K562 (cell line): ENCODE data around the gene SEBOX. TPM values are rescaled to one million over a fixed set of nuclear protein-coding genes. Genes with fewer than 3 reads are reported as not detected.

ENCODE experiments used
- ATAC-seq: fragments of 200-7000 bp; cut with Tn5 transposase; 3 replicates; pipeline ENCODE4 v1.9.1; 2020; ENCODE audit warnings: moderate library complexity
- BruUV-seq: library from RNA; stranded (reverse); fragments of 400-500 nt; replicated peaks from 2 replicates; lab custom pipeline; 2021; lab: Mats Ljungman, UMichigan
- CTCF ChIA-PET: fragments of 300-600 bp; formaldehyde crosslinking; extraction: SDS; loops from one replicate; lab custom pipeline; 2021; ENCODE audit warnings: low intra/inter-chr PET ratio; lab: Yijun Ruan, JAX
- POLR2A ChIA-PET: fragments of 300-600, 350-650 bp; sonication (Branson Sonifier 250); formaldehyde crosslinking; extraction: SDS; loops from one replicate; lab custom pipeline; 2021; ENCODE audit warnings: antibody characterized with exemption, inconsistent platforms; lab: Yijun Ruan, JAX
- DNase-seq, 4 experiments: peaks; one replicate each; pipeline versions ENCODE4 v3.0.0 to v3.0.0-alpha.2; 2011 to 2018; ENCODE audit warnings: low spot score in 3 of 4, mixed read lengths in 3 of 4; ENCODE audit errors: extremely low read depth in 1 of 4
- FAIRE-seq: peaks from 2 replicates; lab custom pipeline; 2011; peaks lifted over from hg19 to GRCh38; lab: Jason Lieb, UNC
- H2AFZ ChIP-seq: 2 replicates; pipeline ENCODE4 v1.6.0; 2011; ENCODE audit warnings: low read depth, low read length, control low read depth, inconsistent platforms
- H3K27ac ChIP-seq: fragments of 200-600 bp; 3 replicates; pipeline ENCODE4 v1.8.0; 2011; ENCODE audit warnings: low read depth, mild to moderate bottlenecking, control low read depth, inconsistent platforms, low read length, moderate library complexity, mixed read lengths; ENCODE audit errors: extremely low read depth
- H3K27me3 ChIP-seq, 2 experiments: fragments of 300-600 bp in 1 of 2; 2 replicates in 1 of 2; 3 replicates in 1 of 2; pipeline versions ENCODE4 v1.6.0 to v1.8.0; 2011; ENCODE audit warnings: inconsistent platforms in 2 of 2, low read length in 2 of 2, mild to moderate bottlenecking in 1 of 2, mixed read lengths in 1 of 2, moderate library complexity in 1 of 2; ENCODE audit not compliant: control insufficient read depth in 2 of 2, insufficient read depth in 2 of 2
- H3K36me3 ChIP-seq: fragments of 300-600 bp; 3 replicates; pipeline ENCODE4 v1.8.0; 2011; ENCODE audit warnings: mild to moderate bottlenecking, low read length, inconsistent platforms; ENCODE audit not compliant: control insufficient read depth, insufficient read depth
- H3K4me1 ChIP-seq, 2 experiments: fragments of 200-600 bp in 1 of 2; replicated peaks in 1 of 2; 2 replicates in 1 of 2; 3 replicates in 1 of 2; pipeline versions ENCODE4 v1.5.1 to v1.8.0; 2011; ENCODE audit warnings: inconsistent platforms in 2 of 2, low read length in 2 of 2, mild to moderate bottlenecking in 1 of 2, mixed read lengths in 1 of 2, moderate library complexity in 1 of 2; ENCODE audit not compliant: control insufficient read depth in 2 of 2, insufficient read depth in 2 of 2
- H3K4me2 ChIP-seq: 2 replicates; pipeline ENCODE4 v1.6.1; 2011; ENCODE audit warnings: low read length, control low read depth, inconsistent platforms, mixed read lengths; ENCODE audit not compliant: insufficient read depth
- H3K4me3 ChIP-seq: fragments of 200-600 bp; sonication (generic), shearing (Covaris generic); 2 replicates; pipeline ENCODE4 v1.5.1; 2016; ENCODE audit warnings: control low read depth, inconsistent platforms
- H3K79me2 ChIP-seq: fragments of 200-600 bp; 3 replicates; pipeline ENCODE4 v1.8.0; 2011; ENCODE audit warnings: low read length, inconsistent platforms; ENCODE audit not compliant: control insufficient read depth, insufficient read depth
- H3K9ac ChIP-seq, 2 experiments: 2 replicates each; pipeline versions ENCODE4 v1.6.0 to v1.6.1; 2011; ENCODE audit warnings: low read depth in 2 of 2, low read length in 2 of 2, control low read depth in 1 of 2, inconsistent platforms in 1 of 2, mild to moderate bottlenecking in 1 of 2, mixed read lengths in 1 of 2; ENCODE audit not compliant: insufficient read depth in 1 of 2
- H3K9me1 ChIP-seq: one replicate; pipeline ENCODE4 v1.6.0; 2011; ENCODE audit warnings: inconsistent platforms, mild to moderate bottlenecking, low read length, moderate library complexity; ENCODE audit not compliant: control insufficient read depth, insufficient read depth
- H3K9me3 ChIP-seq: replicated peaks from 2 replicates; pipeline ENCODE4 v1.5.1; 2011; ENCODE audit warnings: low read depth, low read length, inconsistent platforms; ENCODE audit not compliant: control insufficient read depth, insufficient read depth
- H4K20me1 ChIP-seq: replicated peaks from 2 replicates; pipeline ENCODE4 v1.6.1; 2011; ENCODE audit warnings: low read length, inconsistent platforms, mixed read lengths; ENCODE audit not compliant: control insufficient read depth, insufficient read depth
- ASH1L ChIP-seq: fragments of 450-650 bp; IDR thresholded peaks from 2 replicates; pipeline ENCODE4 v1.6.1; 2018; ENCODE audit warnings: borderline replicate concordance, mild to moderate bottlenecking, low read depth; ENCODE audit not compliant: partially characterized antibody
- BCOR ChIP-seq: fragments of 450-650 bp; IDR thresholded peaks from 2 replicates; pipeline ENCODE4 v1.6.1; 2016
- CBX2 ChIP-seq: fragments of 200-600 bp; sonication (generic); IDR thresholded peaks from one replicate; pipeline ENCODE4 v1.6.1; 2012; ENCODE audit warnings: mild to moderate bottlenecking, low read length, inconsistent platforms; ENCODE audit not compliant: insufficient read depth, poor library complexity, severe bottlenecking
- CEBPG ChIP-seq, 3 experiments: fragments of 200-800 bp in 1 of 3; sonication (Bioruptor generic) in 1 of 3; sonication (generic) in 1 of 3; formaldehyde crosslinking in 1 of 3; IDR thresholded peaks in 2 of 3; conservative IDR thresholded peaks in 1 of 3; 2 replicates each; pipeline versions ENCODE4 v1.6.1 to v1.8.0; 2016 to 2022; ENCODE audit warnings: missing compliant biosample characterization in 2 of 3, missing genetic modification characterization in 2 of 3, mild to moderate bottlenecking in 1 of 3, missing genetic modification reagents in 1 of 3
- CHD4 ChIP-seq: fragments of 200-600 bp; sonication (generic); IDR thresholded peaks from 3 replicates; pipeline ENCODE4 v1.6.1; 2012; ENCODE audit warnings: low read depth, mild to moderate bottlenecking, mixed read lengths, low read length, inconsistent platforms; ENCODE audit not compliant: insufficient read depth, insufficient replicate concordance, poor library complexity, severe bottlenecking
- GATA2 ChIP-seq: sonication (generic); formaldehyde crosslinking; IDR thresholded peaks from 2 replicates; pipeline ENCODE4 v1.4.0; 2020; ENCODE audit warnings: mild to moderate bottlenecking, missing genetic modification reagents
- HDAC2 ChIP-seq: fragments of 450-650 bp; IDR thresholded peaks from 2 replicates; pipeline ENCODE4 v1.6.1; 2016; ENCODE audit warnings: mild to moderate bottlenecking
- IRF1 ChIP-seq: sonication (generic); formaldehyde crosslinking; IDR thresholded peaks from 2 replicates; pipeline ENCODE4 v1.8.0; 2022; ENCODE audit warnings: missing genetic modification reagents, mild to moderate bottlenecking, borderline replicate concordance
- KAT7 ChIP-seq: sonication (generic); formaldehyde crosslinking; IDR thresholded peaks from 2 replicates; pipeline ENCODE4 v1.8.0; 2022; ENCODE audit warnings: missing genetic modification reagents, mild to moderate bottlenecking, borderline replicate concordance
- MIER1 ChIP-seq: fragments of 450-650 bp; IDR thresholded peaks from 2 replicates; pipeline ENCODE4 v1.6.1; 2016; ENCODE audit warnings: antibody characterized with exemption, mild to moderate bottlenecking, low read depth
- MYBL2 ChIP-seq, 2 experiments: fragments of 450-650 bp in 1 of 2; sonication (generic) in 1 of 2; formaldehyde crosslinking in 1 of 2; IDR thresholded peaks; 2 replicates each; pipeline versions ENCODE4 v1.6.1 to v1.8.1; 2017 to 2022; ENCODE audit warnings: borderline replicate concordance in 1 of 2, inconsistent platforms in 1 of 2, low read depth in 1 of 2, mild to moderate bottlenecking in 1 of 2, missing genetic modification reagents in 1 of 2, moderate library complexity in 1 of 2
- NONO ChIP-seq, 2 experiments: fragments of 200-400 bp in 1 of 2; fragments of 450-650 bp in 1 of 2; formaldehyde crosslinking in 1 of 2; IDR thresholded peaks; 2 replicates each; pipeline ENCODE4 v1.6.1; 2017; ENCODE audit warnings: low read depth in 2 of 2, mild to moderate bottlenecking in 2 of 2, moderate library complexity in 2 of 2, low read length in 1 of 2
- POLR2AphosphoS5 ChIP-seq: IDR thresholded peaks from 2 replicates; pipeline ENCODE4 v1.6.1; 2011; ENCODE audit warnings: mild to moderate bottlenecking, low read depth, low read length, moderate library complexity; ENCODE audit not compliant: control insufficient read depth, insufficient read depth
- TBL1XR1 ChIP-seq, 2 experiments: IDR thresholded peaks; 2 replicates each; pipeline ENCODE4 v1.6.1; 2012; ENCODE audit warnings: improper control_type of control experiment in 2 of 2, low read length in 2 of 2, mild to moderate bottlenecking in 1 of 2
- TEAD1 ChIP-seq, 2 experiments: fragments of 450-650 bp in 1 of 2; sonication (generic) in 1 of 2; formaldehyde crosslinking; IDR thresholded peaks; 2 replicates each; pipeline versions ENCODE4 v1.4.0 to v1.8.0; 2020 to 2022; ENCODE audit warnings: mild to moderate bottlenecking in 2 of 2, missing genetic modification reagents in 1 of 2
- WHSC1 ChIP-seq: IDR thresholded peaks from one replicate; pipeline ENCODE4 v1.6.1; 2012; ENCODE audit warnings: low read length, control low read depth, inconsistent platforms
- ZNF124 ChIP-seq: sonication (generic); formaldehyde crosslinking; IDR thresholded peaks from 2 replicates; pipeline ENCODE4 v1.8.1; 2022; ENCODE audit warnings: missing genetic modification reagents
- ZNF280B ChIP-seq: fragments of 250-450 bp; sonication (Bioruptor Pico); IDR thresholded peaks from 2 replicates; pipeline ENCODE4 v1.5.1; 2021; ENCODE audit warnings: mild to moderate bottlenecking
- ZNF551 ChIP-seq: fragments of 250-450 bp; sonication (Bioruptor Pico); IDR thresholded peaks from 2 replicates; pipeline ENCODE4 v1.5.0; 2021; ENCODE audit warnings: mild to moderate bottlenecking, moderate library complexity
- WGBS: fragments of 100-300 bp; shearing (Covaris generic); methylation state at CpG from one replicate; pipeline ENCODE4 v1.1.6; 2016; ENCODE audit warnings: low coverage, mixed read lengths; ENCODE audit not compliant: insufficient coverage; ENCODE audit errors: missing lambda C conversion rate; 5-methylcytosine and 5-hydroxymethylcytosine counted together
- in situ Hi-C: fragments of 300-500 bp; cut with MboI; formaldehyde crosslinking; loops from 4 replicates; pipeline ENCODE4 v1.15.0; 2018; ENCODE audit warnings: inconsistent platforms, mixed read lengths
- intact Hi-C: fragments of 100-400 bp; cut with micrococcal nuclease; formaldehyde crosslinking; loops from 2 replicates; pipeline ENCODE4 v1.14.2; 2022
- polyA plus RNA-seq, 8 experiments: library from polyadenylated mRNA; depleted of rRNA in 4 of 8; stranded (reverse) in 5 of 8; unstranded in 3 of 8; fragments of >200 nt; fragmentation: Nextera tagmentation in 2 of 8; fragmentation: Illumina TruSeq in 1 of 8; extraction: Ambion mirVana in 2 of 8; extraction: Trizol in 1 of 8; gene quantifications; 2 replicates each; pipeline versions ENCODE4 v1.2.1 to v1.2.3, GENCODE V29; 2011 to 2014; ENCODE audit warnings: inconsistent platforms in 1 of 8, missing spikeins in 1 of 8
- total RNA-seq, 7 experiments: library from RNA; depleted of rRNA in 6 of 7; stranded (reverse); fragments of >200 nt in 6 of 7; fragmentation: Illumina TruSeq in 2 of 7; extraction: Trizol in 2 of 7; gene quantifications; 2 replicates each; pipeline versions ENCODE4 v1.2.1 to v1.2.3, GENCODE V29; 2011 to 2021; ENCODE audit warnings: low replicate concordance in 1 of 7

The SEBOX gene
- total and polyA plus RNA-seq, 9 of the 15 experiments (the other 6 are each of a cell fraction or from before 2014, with no cell fraction given) = not detected

- H3K4me2 ChIP-seq = no peak overlapping the region
- 84% methylated on average over 5 of the region's 5 CpGs for WGBS
- no TSS peak for BruUV-seq
- TF ChIP-seq ASH1L (no peak), MIER1 (no peak), CEBPG (CRISPR knock-in tag; IDR thresholded peaks at IDR 0.05) (no peak), CEBPG (tag; conservative IDR thresholded peaks at IDR 0.05 in 1 of 2, IDR thresholded peaks at IDR 0.05 in 1 of 2) (no peak), TBL1XR1 (IDR thresholded peaks at IDR 0.05; ENCODE audit: low read length in 2 of 2) (no peak), NONO (IDR thresholded peaks at IDR 0.05; ENCODE audit: low read depth in 2 of 2, low read length in 1 of 2) (no peak), HDAC2 (no peak), KAT7 (CRISPR knock-in tag) (no peak), BCOR (no peak), MYBL2 (IDR thresholded peaks at IDR 0.05; ENCODE audit: low read depth) (no peak), MYBL2 (CRISPR knock-in tag; IDR thresholded peaks at IDR 0.05; ENCODE audit: borderline replicate concordance) (no peak), GATA2 (CRISPR knock-in tag) (no peak), CHD4 (no peak), ZNF551 (CRISPR knock-in tag) (no peak), TEAD1 (CRISPR knock-in tag; IDR thresholded peaks at IDR 0.05) (no peak), IRF1 (no peak), WHSC1 (no peak), POLR2AphosphoS5 (no peak), ZNF280B (CRISPR knock-in tag) (no peak), ZNF124 (CRISPR knock-in tag) (no peak), CBX2 (no peak)
- TF ChIP-seq, all 486 proteins: peak for 0
- no peak overlapping the region for H3K27ac ChIP-seq
- peaks cover 2% of the 10 kb centered on the region; the same call in 1 of the 3 replicates for H3K79me2 ChIP-seq
- no peak overlapping the region for H2AFZ ChIP-seq
- peaks cover 8 to 21% of the 10 kb centered on the region in 2 experiments; a peak in 3 of 5 replicates for H3K4me1 ChIP-seq
- ChIA-PET POLR2A (interaction anchor here (0.6 to 2.5 kb wide), 8 partner anchors 10 to 619 kb away, joined by 3 to 8 read pairs (median 4); no protein-coding TSS in a partner anchor), CTCF (no interaction called here)
- DNase-seq (no peak), FAIRE-seq (no peak), ATAC-seq (no peak)
- no peak overlapping the region for H3K4me3 ChIP-seq
- in situ Hi-C loops = no loop called here
- no peaks in the 10 kb centered on the region for H3K9me3 ChIP-seq
- peak overlapping the region in 1 of 2 experiments; percentile 37; a peak in 1 of 4 replicates for H3K9ac ChIP-seq
- H4K20me1 ChIP-seq = no peaks in the 10 kb centered on the region
- 0 out of 5 replicates have a peak, but pooled peaks cover 0 to 1% of the 10 kb centered on the region in 2 experiments for H3K27me3 ChIP-seq
- peaks cover 3% of the 10 kb centered on the region for H3K9me1 ChIP-seq
- intact Hi-C loops = no loop called here
- H3K36me3 ChIP-seq = peaks cover 14% of the 10 kb centered on the region; the same call in 1 of the 3 replicates
These were observed 39.4 kb upstream of the SEBOX start for GRCh38 chr17:28404461-28404811.
